ENCODE measurements around the gene RIC1.
"Not testable (repeated sequence)": the region's sequence is repeated elsewhere in the genome, so short reads cannot be mapped to it uniquely, and the experiment has no call there.

The RIC1 gene

GRCh38 chr9:5721279-5722087 lies 92.6 kb downstream of the RIC1 start:
- DNase-seq (ENCODE audit: low read depth), result no peak

- DNase-seq (ENCODE audit: low read depth), result not testable (repeated sequence)
Measured at GRCh38 chr9:5722679-5723078, 93.8 kb downstream of the RIC1 start.

GRCh38 chr9:5735072-5735471 lies 106.2 kb downstream of the RIC1 start:
- DNase-seq (ENCODE audit: low read depth), result no peak

- no peak for DNase-seq (ENCODE audit: low read depth)
Measured at GRCh38 chr9:5736563-5737346, 107.8 kb downstream of the RIC1 start.

GRCh38 chr9:5743109-5743508 lies 114.2 kb downstream of the RIC1 start:
- no peak for DNase-seq (ENCODE audit: low read depth)

- no peak for DNase-seq (ENCODE audit: low read depth)
Measured at GRCh38 chr9:5748438-5748837, 119.5 kb downstream of the RIC1 start.

GRCh38 chr9:5749306-5749705 lies 120.4 kb downstream of the RIC1 start:
- no peak for DNase-seq (ENCODE audit: low read depth)

- DNase-seq (ENCODE audit: low read depth), result no peak
Measured at GRCh38 chr9:5750569-5750968, 121.7 kb downstream of the RIC1 start.

GRCh38 chr9:5756633-5757032 lies 127.7 kb downstream of the RIC1 start:
- no peak for DNase-seq (ENCODE audit: low read depth)

- DNase-seq (ENCODE audit: low read depth), result no peak
Measured at GRCh38 chr9:5760338-5760737, 131.4 kb downstream of the RIC1 start.

- DNase-seq (ENCODE audit: low read depth), result no peak
Measured at GRCh38 chr9:5762421-5762820, 133.5 kb downstream of the RIC1 start.

- DNase-seq (ENCODE audit: low read depth), result no peak
Measured at GRCh38 chr9:5764130-5764868, 135.4 kb downstream of the RIC1 start.

GRCh38 chr9:5767968-5768932 lies 139.3 kb downstream of the RIC1 start:
- DNase-seq (ENCODE audit: low read depth), result no peak

GRCh38 chr9:5773324-5773999 lies 144.6 kb downstream of the RIC1 start:
- DNase-seq (ENCODE audit: low read depth), result no peak

- no peak for DNase-seq (ENCODE audit: low read depth)
Measured at GRCh38 chr9:5778805-5779204, 149.9 kb downstream of the RIC1 start.

- DNase-seq (ENCODE audit: low read depth), result not testable (repeated sequence)
Measured at GRCh38 chr9:5779705-5780218, 150.9 kb downstream of the RIC1 start.

- not testable (repeated sequence) for DNase-seq (ENCODE audit: low read depth)
Measured at GRCh38 chr9:5783420-5783819, 154.5 kb downstream of the RIC1 start.

GRCh38 chr9:5783982-5784381 lies 155.1 kb downstream of the RIC1 start:
- DNase-seq (ENCODE audit: low read depth), result no peak

GRCh38 chr9:5784526-5785315 lies 155.8 kb downstream of the RIC1 start:
- DNase-seq (ENCODE audit: low read depth), result no peak

Measured in HS-27A (cell line).